HUES48 (cell line): ENCODE measurements around the gene TRIM8.

Experiments used
- H3K27ac ChIP-seq: one replicate; pipeline ENCODE4 v1.7.0; 2013; ENCODE audit warnings: low read depth, low read length, inconsistent platforms
- H3K27me3 ChIP-seq: 2 replicates; pipeline ENCODE4 v1.6.1; 2013; ENCODE audit warnings: mild to moderate bottlenecking, low read length; ENCODE audit not compliant: control insufficient read depth, insufficient read depth
- H3K36me3 ChIP-seq: 2 replicates; pipeline ENCODE4 v1.6.1; 2013; ENCODE audit warnings: low read length; ENCODE audit not compliant: control insufficient read depth, insufficient read depth
- H3K4me1 ChIP-seq: 2 replicates; pipeline ENCODE4 v1.6.1; 2013; ENCODE audit warnings: mild to moderate bottlenecking, low read length; ENCODE audit not compliant: control insufficient read depth, insufficient read depth
- H3K4me3 ChIP-seq: 2 replicates; pipeline ENCODE4 v1.5.1; 2013; ENCODE audit warnings: mild to moderate bottlenecking, low read depth, low read length
- H3K9ac ChIP-seq: 2 replicates; pipeline ENCODE4 v1.6.1; 2013; ENCODE audit warnings: mild to moderate bottlenecking, low read depth, low read length, moderate library complexity
- H3K9me3 ChIP-seq: 2 replicates; pipeline ENCODE4 v1.6.1; 2013; ENCODE audit warnings: low read length; ENCODE audit not compliant: control insufficient read depth, insufficient read depth

TRIM8 gene

GRCh38 chr10:102634686-102635085, 9.6 kb upstream of the TRIM8 start:
- no peaks in the 10 kb centered on the region for H3K36me3 ChIP-seq
- H3K27ac ChIP-seq, result no peak overlapping the region
- no peaks in the 10 kb centered on the region for H3K27me3 ChIP-seq
- H3K4me3 ChIP-seq, result no peak overlapping the region
- no peak overlapping the region for H3K9ac ChIP-seq
- H3K9me3 ChIP-seq, result no peaks in the 10 kb centered on the region
- H3K4me1 ChIP-seq, result peaks cover 13% of the 10 kb centered on the region

- no peaks in the 10 kb centered on the region for H3K27me3 ChIP-seq
- no peaks in the 10 kb centered on the region for H3K9me3 ChIP-seq
- no peak overlapping the region for H3K27ac ChIP-seq
- no peak overlapping the region for H3K4me3 ChIP-seq
- H3K36me3 ChIP-seq, result no peaks in the 10 kb centered on the region
- H3K9ac ChIP-seq, result no peak overlapping the region
- peaks cover 6% of the 10 kb centered on the region for H3K4me1 ChIP-seq
These were observed 8.9 kb upstream of the TRIM8 start for GRCh38 chr10:102635377-102635776.

GRCh38 chr10:102639537-102639936, 4.7 kb upstream of the TRIM8 start:
- Histone ChIP-seq H3K27ac (no peak overlapping the region), H3K4me1 (peaks cover 9% of the 10 kb centered on the region), H3K9me3 (no peaks in the 10 kb centered on the region), H3K9ac (no peak overlapping the region), H3K36me3 (no peaks in the 10 kb centered on the region), H3K27me3 (no peaks in the 10 kb centered on the region), H3K4me3 (no peak overlapping the region)

GRCh38 chr10:102641402-102641801, 2.9 kb upstream of the TRIM8 start:
- H3K4me3 ChIP-seq, result peak overlapping the region; percentile 75
- H3K9ac ChIP-seq, result peak overlapping the region; percentile 32; the same call in 1 of the 2 replicates
- no peaks in the 10 kb centered on the region for H3K27me3 ChIP-seq
- peak overlapping the region; percentile 93 for H3K27ac ChIP-seq
- H3K9me3 ChIP-seq, result no peaks in the 10 kb centered on the region
- H3K4me1 ChIP-seq, result peaks cover 8% of the 10 kb centered on the region
- H3K36me3 ChIP-seq, result no peaks in the 10 kb centered on the region

GRCh38 chr10:102641880-102642735, 2.2 kb upstream of the TRIM8 start:
- Histone ChIP-seq H3K4me1 (peaks cover 15% of the 10 kb centered on the region), H3K27ac (peak overlapping the region; percentile 98), H3K9me3 (no peaks in the 10 kb centered on the region), H3K4me3 (peak overlapping the region; percentile 75), H3K9ac (peak overlapping the region; percentile 54), H3K36me3 (no peaks in the 10 kb centered on the region), H3K27me3 (no peaks in the 10 kb centered on the region)

- peak overlapping the region; percentile 65 for H3K9ac ChIP-seq
- peak overlapping the region; percentile 98 for H3K27ac ChIP-seq
- peak overlapping the region; percentile 75 for H3K4me3 ChIP-seq
- H3K36me3 ChIP-seq, result no peaks in the 10 kb centered on the region
- H3K4me1 ChIP-seq, result peaks cover 15% of the 10 kb centered on the region
- no peaks in the 10 kb centered on the region for H3K9me3 ChIP-seq
- no peaks in the 10 kb centered on the region for H3K27me3 ChIP-seq
These were observed 1.4 kb upstream of the TRIM8 start for GRCh38 chr10:102642736-102643335.

GRCh38 chr10:102643336-102644065, 778 bp upstream of the TRIM8 start:
- Histone ChIP-seq H3K4me1 (peaks cover 15% of the 10 kb centered on the region), H3K9ac (peak overlapping the region; percentile 73), H3K27ac (peak overlapping the region; percentile 98)

GRCh38 chr10:102644646-102645387, 538 bp downstream of the TRIM8 start:
- Histone ChIP-seq H3K9me3 (no peaks in the 10 kb centered on the region), H3K4me3 (peak overlapping the region; percentile 69), H3K4me1 (peaks cover 29% of the 10 kb centered on the region), H3K27ac (peak overlapping the region; percentile 98), H3K9ac (peak overlapping the region; percentile 73), H3K27me3 (no peaks in the 10 kb centered on the region), H3K36me3 (no peaks in the 10 kb centered on the region)

More at GRCh38 chr10:102643336-102644065, 778 bp upstream of the TRIM8 start:
- H3K4me3 ChIP-seq, result peak overlapping the region; percentile 75
- no peaks in the 10 kb centered on the region for H3K36me3 ChIP-seq
- no peaks in the 10 kb centered on the region for H3K27me3 ChIP-seq
- H3K9me3 ChIP-seq, result no peaks in the 10 kb centered on the region

GRCh38 chr10:102645388-102645740, 1.1 kb downstream of the TRIM8 start:
- Histone ChIP-seq H3K27me3 (no peaks in the 10 kb centered on the region), H3K9ac (peak overlapping the region; percentile 54; the same call in 1 of the 2 replicates), H3K4me1 (peaks cover 33% of the 10 kb centered on the region), H3K36me3 (no peaks in the 10 kb centered on the region), H3K4me3 (peak overlapping the region; percentile 69), H3K27ac (peak overlapping the region; percentile 98), H3K9me3 (no peaks in the 10 kb centered on the region)

GRCh38 chr10:102645741-102646609, 1.7 kb downstream of the TRIM8 start:
- Histone ChIP-seq H3K4me1 (peaks cover 39% of the 10 kb centered on the region), H3K36me3 (no peaks in the 10 kb centered on the region), H3K4me3 (peak overlapping the region; percentile 69), H3K27ac (peak overlapping the region; percentile 98), H3K9ac (peak overlapping the region; percentile 54), H3K27me3 (no peaks in the 10 kb centered on the region), H3K9me3 (no peaks in the 10 kb centered on the region)
